Measurements from ENCODE around the gene GNE.

GRCh38 chr9:36166168-36166927, 91.9 kb downstream of the GNE start:
- TF ChIP-seq POLR2A (IDR thresholded peaks at IDR 0.05): no peak
- peak in 1 of 3 donors; percentile 53 for TF ChIP-seq CTCF (IDR thresholded peaks at IDR 0.05)

Data from lower leg skin (tissue), 3 donors.